Heart right ventricle (tissue), 16 donors: ENCODE measurements around the gene PLXDC2. TPM values are rescaled to one million over a fixed set of nuclear protein-coding genes. Genes with fewer than 3 reads are reported as not detected.

Source experiments
- ATAC-seq, 8 donors: fragments of 200-7000 bp; cut with Tn5 transposase; one replicate each; pipeline ENCODE4 v1.9.1; 2020; ENCODE audit warnings: mild to moderate bottlenecking in 8 of 8, moderate library complexity in 8 of 8, moderate number of reproducible peaks in 1 of 8
- DNase-seq, 2 donors: peaks; one replicate each; pipeline ENCODE4 v3.0.0-alpha.2; 2020
- H3K27ac ChIP-seq, 10 donors: fragments of 200-600 bp; sonication (generic) in 2 of 10; one replicate each; pipeline versions ENCODE4 v1.5.0 to v1.8.0; 2020 to 2022; ENCODE audit warnings: mild to moderate bottlenecking in 3 of 10
- H3K27me3 ChIP-seq, 7 donors: fragments of 200-600 bp; one replicate each; pipeline ENCODE4 v1.8.0; 2021 to 2022; ENCODE audit warnings: mild to moderate bottlenecking in 2 of 7
- H3K36me3 ChIP-seq, 9 donors: fragments of 200-600 bp; sonication (generic) in 1 of 9; one replicate each; pipeline versions ENCODE4 v1.5.0 to v1.8.0; 2020 to 2022; ENCODE audit warnings: mild to moderate bottlenecking in 2 of 9
- H3K4me1 ChIP-seq, 9 donors: fragments of 200-600 bp; sonication (generic) in 1 of 9; one replicate each; pipeline versions ENCODE4 v1.5.0 to v1.8.0; 2020 to 2022; ENCODE audit warnings: mild to moderate bottlenecking in 4 of 9
- H3K4me3 ChIP-seq, 10 donors: fragments of 200-600 bp; sonication (generic) in 2 of 10; one replicate each; pipeline versions ENCODE4 v1.5.0 to v1.8.0; 2020 to 2022; ENCODE audit warnings: mild to moderate bottlenecking in 7 of 10, moderate library complexity in 2 of 10
- H3K9me3 ChIP-seq, 11 donors: fragments of 200-600 bp in 10 of 11; sonication (generic) in 2 of 11; one replicate each; pipeline versions ENCODE4 v1.5.0 to v1.8.0; 2013 to 2022; ENCODE audit warnings: mild to moderate bottlenecking in 2 of 11, control low read depth in 1 of 11, moderate library complexity in 1 of 11
- WGBS, 2 donors: extraction: QIAGEN DNeasy Blood & Tissue Kit; methylation state at CpG; one replicate each; pipeline ENCODE4 v1.1.7; 2013; ENCODE audit warnings: inconsistent platforms in 1 of 2; 5-methylcytosine and 5-hydroxymethylcytosine counted together
- intact Hi-C, 10 donors: fragments of 100-400 bp; cut with DNase I; formaldehyde crosslinking; loops; one replicate each; pipeline versions ENCODE4 v1.11.1 to v1.14.2; 2022
- polyA plus RNA-seq, 2 donors: library from polyadenylated mRNA; stranded (reverse); fragments of 200-250 nt; gene quantifications; one replicate each; pipeline ENCODE4 v1.2.3, GENCODE V29; 2013
- total RNA-seq, 10 donors: library from RNA; stranded (reverse); fragmentation: NEBNext Ultra II Directional in 3 of 10; extraction: Animal tissue kit (Norgen Biotek cat#: 25700) in 3 of 10; gene quantifications; one replicate each; pipeline versions ENCODE4 v1.2.1 to v1.2.4, GENCODE V29; 2021 to 2023
- TF ChIP-seq, protein P1 (sequence below), 9 donors: fragments of 200-600 bp; sonication (generic) in 2 of 9; IDR thresholded peaks; one replicate each; pipeline versions ENCODE4 v1.5.0 to v1.8.0; 2021 to 2022; ENCODE audit warnings: antibody characterized with exemption in 9 of 9, mild to moderate bottlenecking in 5 of 9, moderate library complexity in 1 of 9
- donor health status: Arrhythmogenic right ventricular cardiomyopathy.
- donor health status: ischemic (EF 13 %, LVEDD 7.1; RV severe dilation, severe dysfunction).
- donor health status: healthy with polysubstance abuse.
- donor health status: DM: no; HTN: yes; CAD: no.
- donor health status: DM: no; HTN: no; CAD: no.
- donor health status: ischemic (EF 25% LVEDD 6.9; RV normal size, moderate dysfunction).
- donor health status: ischemic (EF 25% LVEDD 5.7; RV mildly dilated, moderate dysfunction).
- donor health status: healthy.
- donor health status: DM: yes; HTN: yes; CAD: no.
- donor health status: Ischemic cardiomyopathy.
- donor health status: ischemic (EF 35%, LVEDD 5.7; RV mildly dilated, moderate dysfunction).
- donor health status: nonischemic (EF 11% LVEDD 7.7; RV severe dilation, severe dysfunction).
- donor health status: DM: yes; HTN: yes; CAD: no.
- donor health status: PGD.
- donor health status: ischemic (EF 29% LVEDD 5.4; RV normal size, mild dysfunction).
- donor health status: nonischemic (EF 23%, LVEDD 6.1; RV moderate dilation, normal function).

Gene PLXDC2
- total and polyA plus RNA-seq, 12 donors: 4.6 to 26.8 (median 16.9) TPM

DNA sequence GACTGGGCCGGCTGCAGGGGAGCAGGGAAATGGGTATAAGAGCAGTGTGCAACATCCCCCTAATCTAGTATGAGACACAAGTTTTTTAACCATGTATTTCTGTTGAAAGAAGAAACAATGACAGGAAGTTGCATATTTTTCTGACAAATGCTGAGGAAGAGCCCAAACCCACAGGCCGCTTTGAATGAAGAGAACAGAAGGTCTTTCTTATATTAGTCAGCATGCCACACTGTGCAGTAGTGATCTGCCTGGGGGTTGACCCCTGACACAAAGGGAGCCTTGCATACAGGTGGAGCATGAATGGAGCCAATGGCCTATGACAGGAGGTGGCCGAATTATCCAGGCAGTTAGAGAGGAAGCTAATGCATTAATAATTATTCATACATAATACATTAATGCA lies 518.3 kb downstream of the PLXDC2 start:
- H3K36me3 ChIP-seq: no peaks in the 10 kb centered on the region
- H3K4me1 ChIP-seq: no peaks in the 10 kb centered on the region
- DNase-seq (no peak), ATAC-seq (no peak)
- intact Hi-C loops: no loop called here
- H3K27ac ChIP-seq: no peak overlapping the region
- no peaks in the 10 kb centered on the region for H3K27me3 ChIP-seq
- peaks cover 0 to 27% (median 6%) of the 10 kb centered on the region in 11 donors for H3K9me3 ChIP-seq
- H3K4me3 ChIP-seq: no peak overlapping the region
- TF ChIP-seq, protein P1, sequence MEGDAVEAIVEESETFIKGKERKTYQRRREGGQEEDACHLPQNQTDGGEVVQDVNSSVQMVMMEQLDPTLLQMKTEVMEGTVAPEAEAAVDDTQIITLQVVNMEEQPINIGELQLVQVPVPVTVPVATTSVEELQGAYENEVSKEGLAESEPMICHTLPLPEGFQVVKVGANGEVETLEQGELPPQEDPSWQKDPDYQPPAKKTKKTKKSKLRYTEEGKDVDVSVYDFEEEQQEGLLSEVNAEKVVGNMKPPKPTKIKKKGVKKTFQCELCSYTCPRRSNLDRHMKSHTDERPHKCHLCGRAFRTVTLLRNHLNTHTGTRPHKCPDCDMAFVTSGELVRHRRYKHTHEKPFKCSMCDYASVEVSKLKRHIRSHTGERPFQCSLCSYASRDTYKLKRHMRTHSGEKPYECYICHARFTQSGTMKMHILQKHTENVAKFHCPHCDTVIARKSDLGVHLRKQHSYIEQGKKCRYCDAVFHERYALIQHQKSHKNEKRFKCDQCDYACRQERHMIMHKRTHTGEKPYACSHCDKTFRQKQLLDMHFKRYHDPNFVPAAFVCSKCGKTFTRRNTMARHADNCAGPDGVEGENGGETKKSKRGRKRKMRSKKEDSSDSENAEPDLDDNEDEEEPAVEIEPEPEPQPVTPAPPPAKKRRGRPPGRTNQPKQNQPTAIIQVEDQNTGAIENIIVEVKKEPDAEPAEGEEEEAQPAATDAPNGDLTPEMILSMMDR (IDR thresholded peaks at IDR 0.05): no peak
- whole genome bisulfite sequencing, 2 donors: 69 to 80% methylated on average over 3 of the region's 3 CpGs
